Psoas muscle (tissue), 8 donors: Measurements from ENCODE around the gene ADRA2C. TPM values are rescaled to one million over a fixed set of nuclear protein-coding genes. Genes with fewer than 3 reads are reported as not detected.
A peak's percentile ranks its signal among the peaks of the same experiment; 100 is the strongest.

ENCODE experiments used
- ATAC-seq, 4 donors: fragments of 200-7000 bp; cut with Tn5 transposase; one replicate each; pipeline ENCODE4 v1.9.1; 2020; ENCODE audit warnings: moderate library complexity in 3 of 4, mild to moderate bottlenecking in 2 of 4
- DNase-seq, 2 donors: peaks; one replicate each; pipeline ENCODE4 v3.0.0-alpha.2; 2020
- H3K27ac ChIP-seq: fragments of 200-600 bp; one replicate; pipeline ENCODE4 v1.8.0; 2022
- H3K27me3 ChIP-seq, 3 donors: fragments of 200-600 bp in 1 of 3; one replicate each; pipeline versions ENCODE4 v1.6.1 to v1.8.0; 2013 to 2022; ENCODE audit warnings: low read length in 2 of 3, mild to moderate bottlenecking in 2 of 3, moderate library complexity in 1 of 3; ENCODE audit not compliant: insufficient read depth in 3 of 3
- H3K36me3 ChIP-seq, 2 donors: fragments of 200-600 bp in 1 of 2; one replicate each; pipeline versions ENCODE4 v1.6.1 to v1.8.0; 2013 to 2022; ENCODE audit warnings: low read depth in 1 of 2, mild to moderate bottlenecking in 1 of 2, moderate library complexity in 1 of 2; ENCODE audit not compliant: insufficient read depth in 1 of 2
- H3K4me1 ChIP-seq: fragments of 200-600 bp; one replicate; pipeline ENCODE4 v1.8.0; 2022
- H3K4me3 ChIP-seq: fragments of 200-600 bp; one replicate; pipeline ENCODE4 v1.8.0; 2022; ENCODE audit warnings: mild to moderate bottlenecking
- H3K9me3 ChIP-seq: fragments of 200-600 bp; one replicate; pipeline ENCODE4 v1.8.0; 2022
- WGBS, 3 donors: extraction: QIAGEN DNeasy Blood & Tissue Kit; methylation state at CpG; one replicate each; pipeline versions ENCODE4 v1.1.6 to v1.1.7; 2013; 5-methylcytosine and 5-hydroxymethylcytosine counted together
- intact Hi-C, 2 donors: fragments of 100-400 bp; cut with DNase I; formaldehyde crosslinking; loops; one replicate each; pipeline versions ENCODE4 v1.11.0 to v1.14.2; 2022
- polyA plus RNA-seq, 3 donors: library from polyadenylated mRNA; stranded (reverse); fragments of 200-250 nt; gene quantifications; one replicate each; pipeline ENCODE4 v1.2.3, GENCODE V29; 2013
- total RNA-seq, 4 donors: library from RNA; stranded (reverse); fragmentation: NEBNext Ultra II Directional in 2 of 4; extraction: Animal tissue kit (Norgen Biotek cat#: 25700) in 2 of 4; gene quantifications; one replicate each; pipeline versions ENCODE4 v1.2.1 to v1.2.4, GENCODE V29; 2021 to 2023
- TF ChIP-seq, protein P1 (sequence below): fragments of 200-600 bp; IDR thresholded peaks from one replicate; pipeline ENCODE4 v1.8.0; 2022; ENCODE audit warnings: antibody characterized with exemption
- donor health status: healthy with polysubstance abuse.
- donor health status: DM: no; HTN: no; CAD: no; lungs with moderate emphysema.
- donor health status: Bipolar disorder and iron deficiency.
- donor health status: healthy.
- donor health status: DM: yes; HTN: yes; CAD: no.
- donor health status: DM: no; HTN: no; CAD: no.
- donor health status: DM: no; HTN: no; CAD: no.
- donor health status: DM: yes; HTN: yes; CAD: no.

Gene ADRA2C
- total and polyA plus RNA-seq, 7 donors, result 1.8 to 5.0 (median 3.8) TPM

- TF ChIP-seq, protein P1, sequence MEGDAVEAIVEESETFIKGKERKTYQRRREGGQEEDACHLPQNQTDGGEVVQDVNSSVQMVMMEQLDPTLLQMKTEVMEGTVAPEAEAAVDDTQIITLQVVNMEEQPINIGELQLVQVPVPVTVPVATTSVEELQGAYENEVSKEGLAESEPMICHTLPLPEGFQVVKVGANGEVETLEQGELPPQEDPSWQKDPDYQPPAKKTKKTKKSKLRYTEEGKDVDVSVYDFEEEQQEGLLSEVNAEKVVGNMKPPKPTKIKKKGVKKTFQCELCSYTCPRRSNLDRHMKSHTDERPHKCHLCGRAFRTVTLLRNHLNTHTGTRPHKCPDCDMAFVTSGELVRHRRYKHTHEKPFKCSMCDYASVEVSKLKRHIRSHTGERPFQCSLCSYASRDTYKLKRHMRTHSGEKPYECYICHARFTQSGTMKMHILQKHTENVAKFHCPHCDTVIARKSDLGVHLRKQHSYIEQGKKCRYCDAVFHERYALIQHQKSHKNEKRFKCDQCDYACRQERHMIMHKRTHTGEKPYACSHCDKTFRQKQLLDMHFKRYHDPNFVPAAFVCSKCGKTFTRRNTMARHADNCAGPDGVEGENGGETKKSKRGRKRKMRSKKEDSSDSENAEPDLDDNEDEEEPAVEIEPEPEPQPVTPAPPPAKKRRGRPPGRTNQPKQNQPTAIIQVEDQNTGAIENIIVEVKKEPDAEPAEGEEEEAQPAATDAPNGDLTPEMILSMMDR, result peak; percentile 21
- no peak for ATAC-seq
- H3K36me3 ChIP-seq, result no peaks in the 10 kb centered on the region
- intact Hi-C loops, result no loop called here
- H3K4me1 ChIP-seq, result no peaks in the 10 kb centered on the region
- H3K27ac ChIP-seq, result no peak overlapping the region
- peaks cover 0 to 84% (median 15%) of the 10 kb centered on the region in 3 donors for H3K27me3 ChIP-seq
- no peaks in the 10 kb centered on the region for H3K9me3 ChIP-seq
- no peak for DNase-seq
- 5 to 8% (median 7%) methylated on average over 16 of the region's 16 CpGs for WGBS, 3 donors
- H3K4me3 ChIP-seq, result no peak overlapping the region
Measured at GRCh38 chr4:3747581-3747904, 18.6 kb upstream of the ADRA2C start.

DNA sequence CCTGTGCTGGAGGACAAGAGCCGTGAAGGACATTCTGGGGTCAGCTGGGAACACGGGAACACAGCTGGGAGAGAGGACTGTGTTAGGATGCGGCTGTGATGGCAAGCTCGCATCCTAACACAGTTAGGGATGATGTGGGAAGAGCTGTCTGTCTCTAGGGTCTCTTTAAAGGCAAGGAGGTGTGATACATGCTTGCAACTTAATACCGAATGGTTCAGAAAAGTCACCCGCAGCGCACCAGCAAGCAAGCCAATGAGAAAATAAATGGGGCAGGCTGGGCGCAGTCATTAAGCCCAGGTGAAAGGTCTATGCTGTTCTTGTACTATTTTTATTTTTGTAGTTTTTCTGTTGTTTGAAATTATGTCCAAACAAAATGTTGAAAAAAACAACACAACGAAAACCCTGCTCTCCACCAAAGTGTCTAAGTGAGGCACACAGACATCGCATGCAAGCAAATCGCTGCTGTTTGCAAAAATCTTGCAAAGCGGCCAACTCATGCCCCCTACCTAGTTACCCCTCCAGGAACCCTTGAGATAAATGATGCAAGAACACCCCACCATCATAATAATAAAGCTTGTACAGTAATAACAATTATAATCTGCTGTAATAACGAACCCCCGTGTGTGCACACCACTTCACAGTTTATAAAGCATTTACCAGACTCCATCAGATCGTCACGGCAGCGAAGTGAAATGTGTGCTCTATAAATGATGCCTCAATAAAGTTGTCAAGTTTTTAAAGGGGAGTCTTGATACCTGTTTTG is 17.9 kb upstream of the ADRA2C start:
- 51 to 58% (median 55%) methylated on average over 17 of the region's 17 CpGs for WGBS, 3 donors

GRCh38 chr4:3749081-3749480 is 17.1 kb upstream of the ADRA2C start:
- WGBS, 3 donors, result 86 to 91% (median 88%) methylated on average over 11 to 12 of the region's 12 CpGs
- ATAC-seq (no peak), DNase-seq (no peak)
- Histone ChIP-seq H3K9me3 (no peaks in the 10 kb centered on the region), H3K27me3 (peaks cover 0 to 80% (median 4%) of the 10 kb centered on the region in 3 donors), H3K4me3 (no peak overlapping the region), H3K27ac (no peak overlapping the region), H3K4me1 (no peaks in the 10 kb centered on the region), H3K36me3 (no peaks in the 10 kb centered on the region)
- intact Hi-C loops, result no loop called here
- TF ChIP-seq, protein P1, result no peak

More for the DNA sequence above, 17.9 kb upstream of the ADRA2C start:
- Histone ChIP-seq H3K4me1 (no peaks in the 10 kb centered on the region), H3K27ac (no peak overlapping the region), H3K36me3 (no peaks in the 10 kb centered on the region), H3K27me3 (peaks cover 0 to 84% (median 9%) of the 10 kb centered on the region in 3 donors), H3K4me3 (no peak overlapping the region), H3K9me3 (no peaks in the 10 kb centered on the region)
- DNase-seq (no peak), ATAC-seq (no peak)
- TF ChIP-seq, protein P1, result no peak
- intact Hi-C loops, result no loop called here

- TF ChIP-seq, protein P1, result no peak
- Histone ChIP-seq H3K27ac (no peak overlapping the region), H3K4me1 (no peaks in the 10 kb centered on the region), H3K4me3 (no peak overlapping the region), H3K9me3 (no peaks in the 10 kb centered on the region), H3K27me3 (peaks cover 0 to 70% (median 2%) of the 10 kb centered on the region in 3 donors), H3K36me3 (no peaks in the 10 kb centered on the region)
- WGBS, 3 donors, result 63 to 78% (median 71%) methylated on average over 9 to 11 of the region's 11 CpGs
- DNase-seq, result peak in 1 of 2 donors; percentile 36
- ATAC-seq, result no peak
- intact Hi-C loops, result no loop called here
Measured at GRCh38 chr4:3750334-3750733, 15.9 kb upstream of the ADRA2C start.

DNA sequence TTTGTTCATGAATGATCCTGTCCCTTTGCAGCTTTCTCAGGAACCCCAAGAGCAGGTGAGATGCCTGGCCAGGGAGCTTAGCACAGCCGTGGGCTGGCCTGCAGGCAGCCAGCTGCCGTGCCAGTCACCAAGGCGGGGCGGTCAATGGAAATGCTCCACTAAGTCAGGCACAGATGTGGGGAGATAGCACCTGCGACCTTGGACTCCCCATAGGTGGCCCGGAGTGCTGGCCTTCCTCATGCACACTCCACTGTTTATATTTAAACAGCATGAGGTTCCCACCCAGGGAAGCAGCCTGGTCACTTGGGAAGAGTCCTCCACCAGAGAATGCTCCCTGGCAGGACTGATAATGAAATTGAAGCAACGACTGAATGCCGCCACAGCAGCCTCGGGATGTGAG is 14.2 kb upstream of the ADRA2C start:
- DNase-seq, result no peak
- Histone ChIP-seq H3K36me3 (no peaks in the 10 kb centered on the region), H3K27me3 (peaks cover 0 to 63% (median 2%) of the 10 kb centered on the region in 3 donors), H3K4me3 (no peak overlapping the region), H3K9me3 (no peaks in the 10 kb centered on the region), H3K27ac (no peak overlapping the region), H3K4me1 (no peaks in the 10 kb centered on the region)
- TF ChIP-seq, protein P1, result no peak
- ATAC-seq, result no peak
- WGBS, 3 donors, result 58 to 80% (median 65%) methylated on average over 9 of the region's 9 CpGs
- intact Hi-C loops, result no loop called here
